Fibroblast of skin of right quadriceps (primary cell): Measurements from ENCODE around the gene LPCAT4.
"Not testable (repeated sequence)": the region's sequence is repeated elsewhere in the genome, so short reads cannot be mapped to it uniquely, and the experiment has no call there.

ENCODE experiments used
- DNase-seq: peaks from one replicate; pipeline ENCODE4 v3.0.0-alpha.2; 2013

Gene LPCAT4

GRCh38 chr15:34367101-34368081 is at the start of gene LPCAT4:
LPCAT4 (minus strand) TSS chr15:34367196; CDS start chr15:34367100, 96 bp downstream.
- peak; percentile 81 for DNase-seq

DNA sequence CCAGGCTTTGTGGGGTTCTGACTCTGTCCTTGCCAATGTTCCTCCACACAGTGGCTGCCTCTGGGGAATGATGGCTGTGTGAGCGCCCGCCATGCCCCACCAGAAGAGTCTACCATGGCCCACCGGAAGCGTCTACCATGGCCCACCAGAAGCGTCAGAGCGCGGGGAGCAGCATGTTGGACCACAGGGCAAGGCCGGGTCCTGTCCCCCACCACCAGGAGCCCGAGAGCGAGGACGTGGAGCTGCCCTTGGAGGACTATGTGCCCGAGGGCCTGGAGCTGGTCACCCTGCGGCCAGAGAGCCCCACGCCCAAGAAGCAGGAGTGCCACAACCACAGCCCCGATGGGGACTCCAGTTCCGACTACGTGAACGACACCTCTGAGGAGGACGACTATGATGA is 42.5 kb upstream of the LPCAT4 start:
- DNase-seq = not testable (repeated sequence)

DNA sequence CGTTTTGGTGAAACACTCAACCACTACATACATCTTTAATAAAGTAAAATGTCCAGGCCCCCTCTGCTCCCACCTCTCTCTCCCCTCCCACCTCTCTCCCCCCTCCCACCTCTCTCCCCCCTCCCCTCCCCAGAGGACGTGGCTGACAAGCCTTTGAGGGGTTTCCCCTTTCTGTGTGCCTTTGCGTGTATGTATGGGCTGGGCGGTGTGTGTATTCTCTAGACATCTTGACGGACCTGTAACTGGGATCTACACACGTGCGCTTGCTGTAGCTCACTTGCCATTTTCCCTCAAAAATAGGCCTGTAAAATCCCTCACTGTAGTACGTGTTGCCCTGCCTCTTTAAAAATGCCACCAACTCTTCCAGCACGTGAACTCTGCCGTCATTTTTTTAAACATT is 42.0 kb upstream of the LPCAT4 start:
- DNase-seq = not testable (repeated sequence)

- DNase-seq = not testable (repeated sequence)
These were observed 36.9 kb upstream of the LPCAT4 start for GRCh38 chr15:34403899-34404298.

GRCh38 chr15:34403160-34403598 is 36.2 kb upstream of the LPCAT4 start:
- not testable (repeated sequence) for DNase-seq

DNA sequence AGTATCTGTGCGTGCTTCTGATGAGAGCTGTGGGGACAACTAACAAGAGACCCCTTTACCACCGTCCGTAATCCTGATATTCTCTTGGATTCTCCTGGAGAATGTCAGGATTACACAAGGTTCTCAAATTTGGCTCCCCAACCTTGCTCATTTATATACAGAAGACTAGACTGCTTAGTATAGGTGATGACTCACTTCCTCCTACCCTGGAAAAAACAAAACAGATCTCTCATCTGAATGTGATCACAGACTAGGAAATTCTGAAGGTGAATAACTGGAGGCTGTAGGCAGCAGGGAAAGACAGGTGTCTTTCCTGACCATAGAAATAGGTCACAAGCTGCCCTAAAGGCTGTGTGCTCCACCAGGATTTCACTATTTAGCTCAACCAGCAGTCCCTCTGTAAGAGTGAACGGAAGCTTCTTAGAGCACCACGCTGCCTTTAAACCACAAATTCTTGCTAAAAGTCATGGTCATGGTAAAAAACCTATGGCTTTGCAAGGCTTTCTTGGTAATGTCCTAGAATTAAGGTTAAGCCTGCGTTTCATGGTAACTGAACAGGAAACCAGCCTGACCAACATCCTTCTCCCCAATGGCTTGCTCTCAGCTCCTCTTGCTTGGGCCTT is 30.8 kb upstream of the LPCAT4 start:
- not testable (repeated sequence) for DNase-seq

GRCh38 chr15:34392981-34393380 is 26.0 kb upstream of the LPCAT4 start:
- DNase-seq = not testable (repeated sequence)

GRCh38 chr15:34389594-34390086 is 22.6 kb upstream of the LPCAT4 start:
- not testable (repeated sequence) for DNase-seq

DNA sequence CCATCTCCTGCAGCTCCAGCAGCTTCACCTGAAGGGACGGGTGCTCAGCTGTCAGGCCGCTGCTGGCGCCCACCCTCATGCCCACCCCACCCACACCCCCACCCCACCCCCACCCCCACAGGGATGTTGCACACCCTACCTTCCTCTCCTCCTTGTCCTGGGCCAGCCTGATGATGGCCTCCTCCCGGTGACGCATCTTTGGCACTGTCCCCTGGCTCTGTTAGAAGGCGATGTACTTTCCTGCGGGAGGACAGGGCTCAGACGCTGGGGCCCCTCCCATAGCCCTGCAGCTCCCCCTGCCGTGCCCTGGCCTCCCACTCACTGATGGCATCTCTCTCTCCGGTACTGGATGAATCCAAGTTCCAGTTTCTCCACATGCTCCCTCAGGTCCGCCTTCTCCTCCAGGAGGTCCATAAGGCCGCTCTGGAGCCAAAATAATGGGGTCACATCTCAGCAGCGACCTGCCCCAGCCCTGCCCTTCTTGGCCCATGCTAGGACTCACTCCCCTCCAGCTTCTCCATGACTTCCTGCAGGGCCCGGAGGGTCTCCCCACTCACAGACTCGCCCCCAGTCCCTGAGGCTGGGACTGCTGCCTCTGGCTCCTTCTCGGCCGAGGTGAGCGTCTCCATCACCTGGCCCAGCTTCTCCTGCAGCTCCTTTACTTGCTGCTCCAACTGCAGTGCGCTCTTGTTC is 15.0 kb upstream of the LPCAT4 start:
- not testable (repeated sequence) for DNase-seq

- DNase-seq = not testable (repeated sequence)
These were observed 13.5 kb upstream of the LPCAT4 start for GRCh38 chr15:34380491-34380890.

DNA sequence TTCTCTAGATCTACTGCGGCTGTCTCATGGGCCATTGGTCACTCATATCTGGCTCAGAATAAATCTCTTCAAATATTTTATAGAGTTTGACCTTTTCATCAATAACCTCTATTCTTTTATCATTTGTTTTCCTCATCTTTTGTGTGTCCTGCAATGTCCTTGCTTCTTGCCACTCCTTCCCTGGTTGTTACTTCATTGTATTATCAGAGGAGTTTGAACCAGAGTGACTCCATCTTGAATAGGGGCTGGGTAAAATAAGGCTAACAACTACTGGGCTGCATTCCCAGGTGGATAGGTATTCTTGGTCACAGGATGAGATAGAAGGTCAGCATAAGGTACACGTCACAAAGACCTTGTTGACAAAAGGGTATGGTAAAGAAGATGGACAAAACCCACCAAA is 9.9 kb upstream of the LPCAT4 start:
- no peak for DNase-seq

GRCh38 chr15:34375541-34375940 is 8.5 kb upstream of the LPCAT4 start:
- DNase-seq = not testable (repeated sequence)

DNA sequence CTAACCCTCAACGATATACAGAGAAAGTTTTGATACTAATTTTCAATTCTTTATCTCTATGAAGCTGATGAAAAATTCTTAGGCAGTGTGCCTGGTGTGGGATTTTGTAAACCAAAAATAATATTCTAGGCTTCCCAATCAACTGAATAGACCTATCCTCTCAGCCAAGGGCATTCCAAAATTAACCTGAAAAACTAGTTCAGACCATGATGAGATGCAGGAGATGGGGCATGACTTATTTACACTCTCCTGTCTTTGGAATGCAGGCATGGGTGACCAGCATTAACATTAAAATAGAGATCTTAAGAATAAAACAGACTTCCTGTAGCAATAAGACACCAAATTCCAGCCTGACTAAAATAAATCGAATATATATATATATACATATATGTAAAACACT is 7.8 kb upstream of the LPCAT4 start:
- DNase-seq = no peak

DNA sequence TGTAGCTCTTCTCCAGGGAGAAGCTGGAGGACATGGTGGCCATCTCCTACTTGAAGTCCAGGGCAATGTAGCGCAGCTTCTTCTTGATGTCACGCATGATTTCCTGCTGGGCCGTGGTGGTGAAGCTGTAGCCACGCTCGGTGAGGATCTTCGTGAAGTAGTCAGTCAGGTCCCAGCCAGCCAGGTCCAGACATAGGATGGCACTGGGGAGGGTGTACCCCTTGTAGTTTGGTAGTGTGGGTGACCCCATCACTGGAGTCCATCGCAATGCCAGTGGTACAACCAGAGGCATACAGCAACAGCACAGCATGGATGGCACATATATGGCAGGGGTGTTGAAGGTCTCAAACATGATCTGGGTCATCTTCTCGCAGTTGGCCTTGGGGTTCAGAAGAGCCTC is 7.0 kb upstream of the LPCAT4 start:
- no peak for DNase-seq

DNA sequence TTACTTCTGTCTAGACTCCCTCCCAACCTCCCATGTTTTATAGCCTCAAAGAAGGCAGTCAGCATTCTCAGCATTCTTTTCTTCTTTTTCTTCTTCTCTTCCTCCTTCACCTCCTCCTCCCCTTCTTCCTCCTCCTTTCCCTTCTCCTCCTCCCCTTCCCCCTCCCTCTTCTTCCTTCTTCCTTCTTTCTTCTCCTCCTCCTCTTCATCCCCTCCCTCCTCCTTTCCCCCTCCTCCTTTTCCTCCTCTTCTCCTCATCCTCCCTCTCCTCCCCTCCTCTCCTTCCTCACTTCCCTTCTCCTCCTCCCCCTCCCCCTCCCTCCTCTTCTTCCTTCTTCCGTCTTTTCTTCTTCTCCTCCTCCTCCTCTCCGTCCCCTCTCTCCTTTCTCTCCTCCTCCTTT is 3.6 kb upstream of the LPCAT4 start:
- DNase-seq = no peak

GRCh38 chr15:34370129-34370528 is 3.1 kb upstream of the LPCAT4 start:
- DNase-seq = no peak

GRCh38 chr15:34366271-34367065 is 528 bp downstream of the LPCAT4 start:
- DNase-seq = peak; percentile 67

DNA sequence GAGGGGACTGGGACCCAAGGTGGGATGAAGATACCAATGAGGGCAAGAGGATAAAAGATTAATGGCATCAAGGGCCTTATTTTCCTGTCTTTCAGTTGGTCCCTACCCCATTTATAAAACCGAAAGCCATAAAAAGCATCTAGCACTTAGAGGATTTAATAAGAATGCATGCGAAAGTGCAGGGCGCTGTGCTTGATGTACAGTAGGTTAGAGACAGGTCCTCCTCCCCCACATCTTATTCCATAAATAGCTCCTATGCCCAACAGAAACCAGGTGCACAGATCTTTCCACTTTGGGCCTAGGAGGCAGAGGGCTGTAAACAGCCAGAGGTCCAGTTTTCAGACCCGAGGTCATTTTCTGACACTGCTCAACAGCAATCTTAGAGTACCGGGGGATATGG is 1.2 kb downstream of the LPCAT4 start:
- no peak for DNase-seq

DNA sequence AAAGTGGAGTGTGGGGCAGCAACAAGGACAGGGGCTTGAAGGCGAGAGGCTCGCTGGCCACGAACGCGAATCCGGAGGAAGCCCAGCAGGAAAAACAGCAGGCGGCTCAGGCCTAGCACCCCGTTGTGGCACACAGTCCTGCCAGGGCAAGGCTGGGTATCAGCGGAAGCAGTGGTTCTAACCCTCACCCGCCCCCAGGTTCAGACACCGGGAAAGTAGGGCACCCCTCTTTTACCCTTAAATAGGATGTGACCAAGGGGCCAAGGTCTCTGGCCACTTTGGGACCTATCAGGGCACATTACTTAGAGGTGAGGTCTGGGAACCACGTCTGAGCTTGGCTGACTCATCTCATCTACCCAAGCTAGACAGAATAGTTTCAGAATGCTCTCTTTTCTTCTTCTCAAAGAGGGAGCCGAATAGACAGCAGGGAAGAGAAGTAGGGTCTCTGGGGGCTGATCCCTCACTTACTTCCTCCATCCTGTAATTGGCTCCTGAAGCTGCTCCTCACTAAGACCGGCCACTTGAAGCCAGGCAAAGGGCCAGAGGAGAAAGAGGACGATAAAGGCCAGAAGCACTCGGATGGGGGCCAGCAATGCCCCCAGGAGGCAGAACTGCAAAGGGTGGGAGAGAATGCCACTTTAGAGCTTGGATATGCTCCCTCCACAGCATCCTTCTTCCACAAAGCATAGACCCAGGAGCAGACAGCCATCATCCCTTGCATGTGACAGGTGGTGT is 1.7 kb downstream of the LPCAT4 start:
- no peak for DNase-seq

- DNase-seq = no peak
These were observed 3.0 kb downstream of the LPCAT4 start for GRCh38 chr15:34364041-34364440.

- DNase-seq = no peak
These were observed 4.8 kb downstream of the LPCAT4 start for GRCh38 chr15:34362047-34362773.
